Bronchial epithelial cell (primary cell): Measurements from ENCODE around the gene RBM33. TPM values are rescaled to one million over a fixed set of nuclear protein-coding genes. Genes with fewer than 3 reads are reported as not detected.
A peak's percentile ranks its signal among the peaks of the same experiment; 100 is the strongest.

Experiments
- DNase-seq: peaks from one replicate; pipeline ENCODE4 v3.0.0-alpha.2; 2010; ENCODE audit warnings: low read depth
- FAIRE-seq: peaks from 2 replicates; lab custom pipeline; 2011; peaks lifted over from hg19 to GRCh38; lab: Jason Lieb, UNC
- H3K27me3 ChIP-seq: 2 replicates; pipeline ENCODE4 v1.5.1; 2011; ENCODE audit warnings: low read length; ENCODE audit not compliant: control insufficient read depth, insufficient read depth
- H3K36me3 ChIP-seq: 2 replicates; pipeline ENCODE4 v1.5.1; 2011; ENCODE audit warnings: low read length; ENCODE audit not compliant: control insufficient read depth, insufficient read depth
- H3K4me3 ChIP-seq: 2 replicates; pipeline ENCODE4 v1.5.1; 2011; ENCODE audit warnings: mild to moderate bottlenecking, low read depth, low read length, control low read depth
- total RNA-seq: library from RNA; depleted of rRNA; stranded (reverse); fragments of >200 nt; gene quantifications from 2 replicates; pipeline ENCODE4 v1.2.1, GENCODE V29; 2014
- TF ChIP-seq, protein P1 (sequence below): IDR thresholded peaks from 2 replicates; pipeline ENCODE4 v1.5.1; 2011; ENCODE audit warnings: mild to moderate bottlenecking, moderate library complexity, low read length, control low read depth, inconsistent platforms; ENCODE audit not compliant: insufficient read depth, severe bottlenecking

RBM33 gene
- total RNA-seq, 1 donor from 2014 or later, result 17.1 TPM

GRCh38 chr7:155809947-155810769 lies 165.7 kb downstream of the RBM33 start:
- H3K4me3 ChIP-seq, result no peak overlapping the region
- TF ChIP-seq, protein P1, sequence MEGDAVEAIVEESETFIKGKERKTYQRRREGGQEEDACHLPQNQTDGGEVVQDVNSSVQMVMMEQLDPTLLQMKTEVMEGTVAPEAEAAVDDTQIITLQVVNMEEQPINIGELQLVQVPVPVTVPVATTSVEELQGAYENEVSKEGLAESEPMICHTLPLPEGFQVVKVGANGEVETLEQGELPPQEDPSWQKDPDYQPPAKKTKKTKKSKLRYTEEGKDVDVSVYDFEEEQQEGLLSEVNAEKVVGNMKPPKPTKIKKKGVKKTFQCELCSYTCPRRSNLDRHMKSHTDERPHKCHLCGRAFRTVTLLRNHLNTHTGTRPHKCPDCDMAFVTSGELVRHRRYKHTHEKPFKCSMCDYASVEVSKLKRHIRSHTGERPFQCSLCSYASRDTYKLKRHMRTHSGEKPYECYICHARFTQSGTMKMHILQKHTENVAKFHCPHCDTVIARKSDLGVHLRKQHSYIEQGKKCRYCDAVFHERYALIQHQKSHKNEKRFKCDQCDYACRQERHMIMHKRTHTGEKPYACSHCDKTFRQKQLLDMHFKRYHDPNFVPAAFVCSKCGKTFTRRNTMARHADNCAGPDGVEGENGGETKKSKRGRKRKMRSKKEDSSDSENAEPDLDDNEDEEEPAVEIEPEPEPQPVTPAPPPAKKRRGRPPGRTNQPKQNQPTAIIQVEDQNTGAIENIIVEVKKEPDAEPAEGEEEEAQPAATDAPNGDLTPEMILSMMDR, result no peak

GRCh38 chr7:155810770-155811559 lies 166.5 kb downstream of the RBM33 start:
- TF ChIP-seq, protein P1, result no peak
- peak; percentile 10 for DNase-seq
- peaks cover 24% of the 10 kb centered on the region for H3K27me3 ChIP-seq
- no peak overlapping the region for H3K4me3 ChIP-seq
- H3K36me3 ChIP-seq, result no peaks in the 10 kb centered on the region
- no peak for FAIRE-seq

More at GRCh38 chr7:155809947-155810769, 165.7 kb downstream of the RBM33 start:
- Histone ChIP-seq H3K36me3 (no peaks in the 10 kb centered on the region), H3K27me3 (peaks cover 24% of the 10 kb centered on the region)
- no peak for DNase-seq
- no peak for FAIRE-seq

DNA sequence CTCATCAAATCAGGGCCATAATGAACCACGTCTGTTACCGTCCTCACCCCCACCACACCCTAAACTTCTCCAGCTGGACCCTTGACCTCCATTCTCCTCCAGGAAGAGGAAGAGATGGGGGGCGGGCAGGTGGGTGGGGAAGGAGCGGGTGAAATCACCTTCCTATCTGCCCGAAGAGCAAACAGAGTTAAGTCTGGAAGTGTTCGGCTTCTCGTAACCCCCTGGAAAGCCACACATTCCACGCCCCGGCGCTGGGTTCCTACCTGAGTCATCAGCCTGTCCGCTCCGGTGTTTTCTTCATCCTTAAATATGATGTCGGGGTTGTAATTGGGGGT lies 167.1 kb downstream of the RBM33 start:
- TF ChIP-seq, protein P1, result no peak
- DNase-seq (peak; percentile 23), FAIRE-seq (no peak)
- Histone ChIP-seq H3K36me3 (no peaks in the 10 kb centered on the region), H3K4me3 (no peak overlapping the region), H3K27me3 (peaks cover 24% of the 10 kb centered on the region)

GRCh38 chr7:155811895-155812761 lies 167.7 kb downstream of the RBM33 start, which contains the start of gene SHH:
Gene SHH, minus strand, starts transcription at chr7:155812463. Its CDS starts 341 bp downstream, at chr7:155812122.
- peaks cover 24% of the 10 kb centered on the region for H3K27me3 ChIP-seq
- no peaks in the 10 kb centered on the region for H3K36me3 ChIP-seq
- DNase-seq (no peak), FAIRE-seq (no peak)
- H3K4me3 ChIP-seq, result peak within 1 kb of the TSS; percentile 16
- TF ChIP-seq, protein P1, result no peak

GRCh38 chr7:155813125-155813524 lies 168.7 kb downstream of the RBM33 start:
- TF ChIP-seq, protein P1, result no peak

More at GRCh38 chr7:155813125-155813524, 168.7 kb downstream of the RBM33 start:
- Histone ChIP-seq H3K36me3 (no peaks in the 10 kb centered on the region), H3K4me3 (no peak overlapping the region), H3K27me3 (peaks cover 24% of the 10 kb centered on the region)
- DNase-seq, result no peak
- FAIRE-seq, result no peak
